ENCODE data around the gene MBL2.

MBL2 gene

GRCh38 chr10:52757773-52758172 is 14.8 kb downstream of the MBL2 start:
- Mint-ChIP-seq H3K27ac (no peak overlapping the region), H3K9me3 (no peaks in the 10 kb centered on the region), H3K36me3 (ENCODE audit: low read depth) (no peaks in the 10 kb centered on the region), H3K27me3 (ENCODE audit: low read depth) (no peaks in the 10 kb centered on the region), H3K4me1 (no peaks in the 10 kb centered on the region), H3K4me3 (no peak overlapping the region)
- TF ChIP-seq, protein P1, sequence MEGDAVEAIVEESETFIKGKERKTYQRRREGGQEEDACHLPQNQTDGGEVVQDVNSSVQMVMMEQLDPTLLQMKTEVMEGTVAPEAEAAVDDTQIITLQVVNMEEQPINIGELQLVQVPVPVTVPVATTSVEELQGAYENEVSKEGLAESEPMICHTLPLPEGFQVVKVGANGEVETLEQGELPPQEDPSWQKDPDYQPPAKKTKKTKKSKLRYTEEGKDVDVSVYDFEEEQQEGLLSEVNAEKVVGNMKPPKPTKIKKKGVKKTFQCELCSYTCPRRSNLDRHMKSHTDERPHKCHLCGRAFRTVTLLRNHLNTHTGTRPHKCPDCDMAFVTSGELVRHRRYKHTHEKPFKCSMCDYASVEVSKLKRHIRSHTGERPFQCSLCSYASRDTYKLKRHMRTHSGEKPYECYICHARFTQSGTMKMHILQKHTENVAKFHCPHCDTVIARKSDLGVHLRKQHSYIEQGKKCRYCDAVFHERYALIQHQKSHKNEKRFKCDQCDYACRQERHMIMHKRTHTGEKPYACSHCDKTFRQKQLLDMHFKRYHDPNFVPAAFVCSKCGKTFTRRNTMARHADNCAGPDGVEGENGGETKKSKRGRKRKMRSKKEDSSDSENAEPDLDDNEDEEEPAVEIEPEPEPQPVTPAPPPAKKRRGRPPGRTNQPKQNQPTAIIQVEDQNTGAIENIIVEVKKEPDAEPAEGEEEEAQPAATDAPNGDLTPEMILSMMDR (IDR thresholded peaks at IDR 0.05; ENCODE audit: unreplicated experiment in 3 of 3), result no peak

GRCh38 chr10:52756966-52757365 is 15.6 kb downstream of the MBL2 start:
- Mint-ChIP-seq H3K4me3 (no peak overlapping the region), H3K4me1 (no peaks in the 10 kb centered on the region), H3K27me3 (ENCODE audit: low read depth) (no peaks in the 10 kb centered on the region), H3K27ac (no peak overlapping the region), H3K9me3 (no peaks in the 10 kb centered on the region), H3K36me3 (ENCODE audit: low read depth) (no peaks in the 10 kb centered on the region)
- TF ChIP-seq, protein P1 (IDR thresholded peaks at IDR 0.05; ENCODE audit: unreplicated experiment in 3 of 3), result no peak

GRCh38 chr10:52756295-52756694 is 16.3 kb downstream of the MBL2 start:
- Mint-ChIP-seq H3K4me1 (no peaks in the 10 kb centered on the region), H3K9me3 (no peaks in the 10 kb centered on the region), H3K27ac (no peak overlapping the region), H3K27me3 (ENCODE audit: low read depth) (no peaks in the 10 kb centered on the region), H3K4me3 (no peak overlapping the region), H3K36me3 (ENCODE audit: low read depth) (no peaks in the 10 kb centered on the region)
- TF ChIP-seq, protein P1 (IDR thresholded peaks at IDR 0.05; ENCODE audit: unreplicated experiment in 3 of 3), result no peak

GRCh38 chr10:52755297-52756062 is 17.1 kb downstream of the MBL2 start:
- H3K27ac Mint-ChIP-seq, result no peak overlapping the region
- no peaks in the 10 kb centered on the region for H3K36me3 Mint-ChIP-seq (ENCODE audit: low read depth)
- H3K9me3 Mint-ChIP-seq, result no peaks in the 10 kb centered on the region
- TF ChIP-seq, protein P1 (IDR thresholded peaks at IDR 0.05; ENCODE audit: unreplicated experiment in 3 of 3), result no peak
- H3K4me3 Mint-ChIP-seq, result no peak overlapping the region
- H3K4me1 Mint-ChIP-seq, result no peaks in the 10 kb centered on the region
- H3K27me3 Mint-ChIP-seq (ENCODE audit: low read depth), result no peaks in the 10 kb centered on the region

- TF ChIP-seq, protein P1 (IDR thresholded peaks at IDR 0.05; ENCODE audit: unreplicated experiment in 3 of 3), result no peak
- H3K4me3 Mint-ChIP-seq, result no peak overlapping the region
- H3K36me3 Mint-ChIP-seq (ENCODE audit: low read depth), result no peaks in the 10 kb centered on the region
- H3K4me1 Mint-ChIP-seq, result no peaks in the 10 kb centered on the region
- no peak overlapping the region for H3K27ac Mint-ChIP-seq
- no peaks in the 10 kb centered on the region for H3K9me3 Mint-ChIP-seq
- no peaks in the 10 kb centered on the region for H3K27me3 Mint-ChIP-seq (ENCODE audit: low read depth)
Measured at GRCh38 chr10:52752801-52753445, 19.7 kb downstream of the MBL2 start.

- Mint-ChIP-seq H3K9me3 (no peaks in the 10 kb centered on the region), H3K27me3 (ENCODE audit: low read depth) (no peaks in the 10 kb centered on the region)
Measured at GRCh38 chr10:52752261-52752660, 20.3 kb downstream of the MBL2 start.

More at GRCh38 chr10:52752261-52752660, 20.3 kb downstream of the MBL2 start:
- no peak overlapping the region for H3K27ac Mint-ChIP-seq
- H3K4me3 Mint-ChIP-seq, result no peak overlapping the region
- TF ChIP-seq, protein P1 (IDR thresholded peaks at IDR 0.05; ENCODE audit: unreplicated experiment in 3 of 3), result no peak
- H3K36me3 Mint-ChIP-seq (ENCODE audit: low read depth), result no peaks in the 10 kb centered on the region
- H3K4me1 Mint-ChIP-seq, result no peaks in the 10 kb centered on the region
